DND-41 (cell line): ENCODE results near the gene C2orf15.

Source experiments
- ATAC-seq: fragments of 200-7000 bp; cut with Tn5 transposase; 3 replicates; pipeline ENCODE4 v1.9.1; 2021; ENCODE audit warnings: low read depth; ENCODE audit not compliant: insufficient read depth
- DNase-seq: peaks from one replicate; pipeline ENCODE4 v3.0.0-alpha.2; 2020
- H2AFZ ChIP-seq: 2 replicates; pipeline ENCODE4 v1.6.0; 2012; ENCODE audit warnings: low read depth, low read length
- H3K27ac ChIP-seq: 2 replicates; pipeline ENCODE4 v1.5.1; 2012; ENCODE audit warnings: low read length, inconsistent platforms
- H3K27me3 ChIP-seq: fragments of 200-600 bp; sonication (generic); 2 replicates; pipeline ENCODE4 v1.6.0; 2012; ENCODE audit warnings: low read length, mild to moderate bottlenecking, inconsistent platforms; ENCODE audit not compliant: insufficient read depth, poor library complexity
- H3K36me3 ChIP-seq: 2 replicates; pipeline ENCODE4 v1.5.1; 2012; ENCODE audit warnings: low read length, inconsistent platforms; ENCODE audit not compliant: insufficient read depth
- H3K4me1 ChIP-seq: 2 replicates; pipeline ENCODE4 v1.5.1; 2012; ENCODE audit warnings: mild to moderate bottlenecking, low read length; ENCODE audit not compliant: insufficient read depth
- H3K4me2 ChIP-seq: 2 replicates; pipeline ENCODE4 v1.6.0; 2012; ENCODE audit warnings: mild to moderate bottlenecking, moderate library complexity, low read length, inconsistent platforms; ENCODE audit not compliant: insufficient read depth
- H3K4me3 ChIP-seq, 2 experiments: fragments of 200-600 bp in 1 of 2; shearing (Covaris generic) in 1 of 2; 2 replicates each; pipeline ENCODE4 v1.5.1; 2012 to 2016; ENCODE audit warnings: inconsistent platforms in 2 of 2, low read length in 2 of 2, mild to moderate bottlenecking in 2 of 2, low read depth in 1 of 2, moderate library complexity in 1 of 2
- H3K79me2 ChIP-seq: 2 replicates; pipeline ENCODE4 v1.6.0; 2012; ENCODE audit warnings: low read length, inconsistent platforms; ENCODE audit not compliant: insufficient read depth
- H3K9ac ChIP-seq: 2 replicates; pipeline ENCODE4 v1.6.0; 2012; ENCODE audit warnings: low read depth, mild to moderate bottlenecking, inconsistent platforms, low read length, moderate library complexity
- H3K9me3 ChIP-seq: 2 replicates; pipeline ENCODE4 v1.5.1; 2012; ENCODE audit warnings: low read length, moderate library complexity, mild to moderate bottlenecking, inconsistent platforms; ENCODE audit not compliant: insufficient read depth, severe bottlenecking
- H4K20me1 ChIP-seq: 2 replicates; pipeline ENCODE4 v1.6.0; 2012; ENCODE audit warnings: low read length; ENCODE audit not compliant: insufficient read depth
- EZH2 ChIP-seq: IDR thresholded peaks from 3 replicates; pipeline ENCODE4 v1.6.1; 2012; ENCODE audit warnings: borderline replicate concordance, low read depth, mild to moderate bottlenecking, moderate library complexity, low read length, inconsistent platforms; ENCODE audit not compliant: severe bottlenecking
- TF ChIP-seq, protein P1 (sequence below): IDR thresholded peaks from 2 replicates; pipeline ENCODE4 v1.5.1; 2012; ENCODE audit warnings: borderline replicate concordance, low read length, moderate library complexity, mild to moderate bottlenecking; ENCODE audit not compliant: poor library complexity, severe bottlenecking; ENCODE audit errors: extremely low read depth

Gene C2orf15

GRCh38 chr2:99104006-99104405, 37.5 kb upstream of the C2orf15 start:
- no peak for ATAC-seq
- no peak overlapping the region for H3K9ac ChIP-seq
- H3K4me3 ChIP-seq: no peak overlapping the region
- H3K79me2 ChIP-seq: no peaks in the 10 kb centered on the region
- no peak overlapping the region for H2AFZ ChIP-seq
- H3K27me3 ChIP-seq: no peaks in the 10 kb centered on the region
- TF ChIP-seq, protein P1, sequence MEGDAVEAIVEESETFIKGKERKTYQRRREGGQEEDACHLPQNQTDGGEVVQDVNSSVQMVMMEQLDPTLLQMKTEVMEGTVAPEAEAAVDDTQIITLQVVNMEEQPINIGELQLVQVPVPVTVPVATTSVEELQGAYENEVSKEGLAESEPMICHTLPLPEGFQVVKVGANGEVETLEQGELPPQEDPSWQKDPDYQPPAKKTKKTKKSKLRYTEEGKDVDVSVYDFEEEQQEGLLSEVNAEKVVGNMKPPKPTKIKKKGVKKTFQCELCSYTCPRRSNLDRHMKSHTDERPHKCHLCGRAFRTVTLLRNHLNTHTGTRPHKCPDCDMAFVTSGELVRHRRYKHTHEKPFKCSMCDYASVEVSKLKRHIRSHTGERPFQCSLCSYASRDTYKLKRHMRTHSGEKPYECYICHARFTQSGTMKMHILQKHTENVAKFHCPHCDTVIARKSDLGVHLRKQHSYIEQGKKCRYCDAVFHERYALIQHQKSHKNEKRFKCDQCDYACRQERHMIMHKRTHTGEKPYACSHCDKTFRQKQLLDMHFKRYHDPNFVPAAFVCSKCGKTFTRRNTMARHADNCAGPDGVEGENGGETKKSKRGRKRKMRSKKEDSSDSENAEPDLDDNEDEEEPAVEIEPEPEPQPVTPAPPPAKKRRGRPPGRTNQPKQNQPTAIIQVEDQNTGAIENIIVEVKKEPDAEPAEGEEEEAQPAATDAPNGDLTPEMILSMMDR: no peak
- no peak for TF ChIP-seq EZH2
- no peak overlapping the region for H3K27ac ChIP-seq
- peaks cover 5% of the 10 kb centered on the region; the same call in 1 of the 2 replicates for H3K4me1 ChIP-seq
- H3K4me2 ChIP-seq: no peak overlapping the region
- H3K36me3 ChIP-seq: no peaks in the 10 kb centered on the region
- no peaks in the 10 kb centered on the region for H4K20me1 ChIP-seq
- no peaks in the 10 kb centered on the region for H3K9me3 ChIP-seq
- DNase-seq: no peak

DNA sequence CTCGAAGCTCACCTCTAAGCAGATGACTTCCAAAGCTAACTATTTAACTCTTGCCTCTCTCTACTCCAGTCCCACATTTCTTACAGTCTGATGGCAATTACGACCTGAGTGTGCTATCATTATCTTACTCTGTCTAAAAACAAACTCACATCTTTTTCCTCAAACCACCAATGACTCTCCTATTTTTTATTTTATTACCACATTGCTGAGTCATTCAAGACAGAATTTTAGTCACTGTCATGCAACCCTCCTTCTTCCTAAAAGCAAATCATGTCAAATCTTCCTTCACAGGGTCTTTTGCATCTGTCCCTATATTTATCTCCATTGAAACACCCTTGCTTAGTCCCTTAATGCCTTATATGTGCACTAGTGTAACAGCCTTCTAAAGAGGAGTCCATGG, 34.6 kb upstream of the C2orf15 start:
- Histone ChIP-seq H4K20me1 (no peaks in the 10 kb centered on the region), H3K27ac (no peak overlapping the region), H3K4me2 (no peak overlapping the region), H2AFZ (no peak overlapping the region), H3K36me3 (no peaks in the 10 kb centered on the region), H3K4me3 (no peak overlapping the region), H3K27me3 (no peaks in the 10 kb centered on the region), H3K79me2 (no peaks in the 10 kb centered on the region), H3K9ac (no peak overlapping the region), H3K9me3 (no peaks in the 10 kb centered on the region), H3K4me1 (no peaks in the 10 kb centered on the region)
- no peak for TF ChIP-seq EZH2
- TF ChIP-seq, protein P1: no peak
- ATAC-seq (no peak), DNase-seq (no peak)

DNA sequence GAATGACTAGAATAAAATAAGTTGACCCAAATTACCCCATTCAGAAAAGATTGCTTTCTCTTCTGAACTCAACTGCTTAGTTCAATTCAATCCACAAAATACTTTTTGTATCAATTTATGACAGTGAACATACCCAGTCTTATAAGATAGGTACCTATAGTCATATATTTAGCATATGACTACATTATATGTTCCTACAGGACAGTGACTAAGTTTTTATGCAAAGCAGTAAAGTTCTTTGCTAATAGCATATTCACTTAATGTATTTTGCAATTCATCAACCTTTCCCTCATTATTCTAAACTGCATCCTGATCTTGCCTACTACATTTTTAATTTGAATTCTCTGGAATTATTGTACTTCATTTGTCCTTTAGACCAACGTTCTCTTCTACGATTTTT, 30.3 kb upstream of the C2orf15 start:
- Histone ChIP-seq H4K20me1 (no peaks in the 10 kb centered on the region), H3K4me2 (no peak overlapping the region), H3K9ac (no peak overlapping the region), H3K9me3 (no peaks in the 10 kb centered on the region), H3K4me3 (no peak overlapping the region), H3K79me2 (no peaks in the 10 kb centered on the region), H3K27ac (no peak overlapping the region), H2AFZ (no peak overlapping the region), H3K36me3 (no peaks in the 10 kb centered on the region), H3K27me3 (no peaks in the 10 kb centered on the region), H3K4me1 (no peaks in the 10 kb centered on the region)
- TF ChIP-seq, protein P1: no peak
- no peak for TF ChIP-seq EZH2
- ATAC-seq (no peak), DNase-seq (no peak)

GRCh38 chr2:99111945-99112344, 29.6 kb upstream of the C2orf15 start:
- H3K79me2 ChIP-seq: no peaks in the 10 kb centered on the region
- DNase-seq (no peak), ATAC-seq (no peak)
- H2AFZ ChIP-seq: no peak overlapping the region
- H3K9ac ChIP-seq: no peak overlapping the region
- no peaks in the 10 kb centered on the region for H3K4me1 ChIP-seq
- no peaks in the 10 kb centered on the region for H3K9me3 ChIP-seq
- TF ChIP-seq, protein P1: no peak
- no peak for TF ChIP-seq EZH2
- no peak overlapping the region for H3K4me3 ChIP-seq
- no peak overlapping the region for H3K4me2 ChIP-seq
- H3K36me3 ChIP-seq: no peaks in the 10 kb centered on the region
- H3K27me3 ChIP-seq: no peaks in the 10 kb centered on the region
- no peaks in the 10 kb centered on the region for H4K20me1 ChIP-seq
- no peak overlapping the region for H3K27ac ChIP-seq
